ENCODE measurements around the gene CTCFL. TPM values are rescaled to one million over a fixed set of nuclear protein-coding genes. Genes with fewer than 3 reads are reported as not detected.
A peak's percentile ranks its signal among the peaks of the same experiment; 100 is the strongest.

Gene CTCFL
- total RNA-seq, 2 experiments from 2014 or later, result 0.63 TPM; not detected in 1

GRCh38 chr20:57484772-57485171, 40.2 kb downstream of the CTCFL start:
- Histone ChIP-seq H3K27ac (ENCODE audit: low read depth, low read length, poor library complexity, severe bottlenecking) (no peak overlapping the region), H3K4me3 (ENCODE audit: low read depth, low read length, poor library complexity, severe bottlenecking) (peak overlapping the region; percentile 69)
- POLR2A ChIA-PET, result interaction anchor here (1.1 to 4.2 kb wide), 3 partner anchors 8 to 57 kb away, joined by 4 to 21 read pairs (median 5); no protein-coding TSS in a partner anchor

GRCh38 chr20:57483287-57484050, 41.5 kb downstream of the CTCFL start:
- Histone ChIP-seq H3K4me1 (ENCODE audit: insufficient read depth, low read length, poor library complexity, severe bottlenecking) (peaks cover 78% of the 10 kb centered on the region), H3K4me3 (ENCODE audit: low read depth, low read length, poor library complexity, severe bottlenecking) (peak overlapping the region; percentile 69), H3K9me3 (ENCODE audit: low read length) (peaks cover 16% of the 10 kb centered on the region; the same call in 1 of the 2 replicates), H3K79me2 (ENCODE audit: insufficient read depth, low read depth, low read length) (peaks cover 51% of the 10 kb centered on the region), H3K9me2 (ENCODE audit: insufficient read depth, low read length) (no peaks in the 10 kb centered on the region), H2AFZ (ENCODE audit: low read length) (peak overlapping the region; percentile 34; the same call in 1 of the 2 replicates), H4K20me1 (ENCODE audit: insufficient read depth, low read length) (no peaks in the 10 kb centered on the region), H3K27ac (ENCODE audit: low read depth, low read length, poor library complexity, severe bottlenecking) (peak overlapping the region; percentile 99), H3K36me3 (ENCODE audit: insufficient read depth, low read length) (peaks cover 35% of the 10 kb centered on the region), H3K4me2 (ENCODE audit: low read length) (peak overlapping the region; percentile 98)
- ChIA-PET CTCF (ENCODE audit: unreplicated experiment) (interaction anchor here (1.0 kb wide), 1 partner anchor 9 kb away, joined by 3 read pairs; no protein-coding TSS in a partner anchor), POLR2A (interaction anchor here (1.0 to 6.1 kb wide), 6 partner anchors 9 to 136 kb away, joined by 3 to 92 read pairs (median 8); partner anchors contain the start of gene ZBP1)
- intact Hi-C loops (cut with micrococcal nuclease; ENCODE audit: unreplicated experiment), result loop anchor here (1.0 to 5.0 kb wide), 4 partner anchors 9 to 199 kb away; partner anchors contain the start of gene RBM38
- DNase-seq (ENCODE audit: low spot score), result peak; percentile 82
- TSS peak; percentile 71 for BruUV-seq (replicated peaks)
- no peak for TF ChIP-seq CTCF (conservative IDR thresholded peaks at IDR 0.05; ENCODE audit: low read length)
- TF ChIP-seq EZH2phosphoT487 (IDR thresholded peaks at IDR 0.05; ENCODE audit: borderline replicate concordance, low read depth, low read length), result no peak

More at GRCh38 chr20:57484772-57485171, 40.2 kb downstream of the CTCFL start:
- no peak overlapping the region for H2AFZ ChIP-seq (ENCODE audit: low read length)
- intact Hi-C loops (cut with micrococcal nuclease; ENCODE audit: unreplicated experiment), result loop anchor here (5.0 kb wide), 1 partner anchor 198 kb away; no protein-coding TSS in a partner anchor
- CTCF ChIA-PET (ENCODE audit: unreplicated experiment), result interaction anchor here (1.0 kb wide), 1 partner anchor 10 kb away, joined by 3 read pairs; no protein-coding TSS in a partner anchor
- peaks cover 16% of the 10 kb centered on the region; the same call in 1 of the 2 replicates for H3K9me3 ChIP-seq (ENCODE audit: low read length)
- H3K36me3 ChIP-seq (ENCODE audit: insufficient read depth, low read length), result peaks cover 48% of the 10 kb centered on the region
- no TSS peak for BruUV-seq (replicated peaks)
- peaks cover 65% of the 10 kb centered on the region for H3K4me1 ChIP-seq (ENCODE audit: insufficient read depth, low read length, poor library complexity, severe bottlenecking)
- no peaks in the 10 kb centered on the region for H3K9me2 ChIP-seq (ENCODE audit: insufficient read depth, low read length)
- no peaks in the 10 kb centered on the region for H4K20me1 ChIP-seq (ENCODE audit: insufficient read depth, low read length)
- H3K79me2 ChIP-seq (ENCODE audit: insufficient read depth, low read depth, low read length), result peaks cover 64% of the 10 kb centered on the region
- H3K4me2 ChIP-seq (ENCODE audit: low read length), result peak overlapping the region; percentile 42
- no peak for DNase-seq (ENCODE audit: low spot score)
- TF ChIP-seq EZH2phosphoT487 (IDR thresholded peaks at IDR 0.05; ENCODE audit: borderline replicate concordance, low read depth, low read length) (no peak), CTCF (conservative IDR thresholded peaks at IDR 0.05; ENCODE audit: low read length) (no peak)

Data from OCI-LY7 (cell line).